ENCODE measurements around the gene SYT5. TPM values are rescaled to one million over a fixed set of nuclear protein-coding genes. Genes with fewer than 3 reads are reported as not detected.

The SYT5 gene
- total and polyA plus RNA-seq, 2 of the 13 experiments (the other 11 are each of a cell fraction or from before 2014, with no cell fraction given) = not detected

DNA sequence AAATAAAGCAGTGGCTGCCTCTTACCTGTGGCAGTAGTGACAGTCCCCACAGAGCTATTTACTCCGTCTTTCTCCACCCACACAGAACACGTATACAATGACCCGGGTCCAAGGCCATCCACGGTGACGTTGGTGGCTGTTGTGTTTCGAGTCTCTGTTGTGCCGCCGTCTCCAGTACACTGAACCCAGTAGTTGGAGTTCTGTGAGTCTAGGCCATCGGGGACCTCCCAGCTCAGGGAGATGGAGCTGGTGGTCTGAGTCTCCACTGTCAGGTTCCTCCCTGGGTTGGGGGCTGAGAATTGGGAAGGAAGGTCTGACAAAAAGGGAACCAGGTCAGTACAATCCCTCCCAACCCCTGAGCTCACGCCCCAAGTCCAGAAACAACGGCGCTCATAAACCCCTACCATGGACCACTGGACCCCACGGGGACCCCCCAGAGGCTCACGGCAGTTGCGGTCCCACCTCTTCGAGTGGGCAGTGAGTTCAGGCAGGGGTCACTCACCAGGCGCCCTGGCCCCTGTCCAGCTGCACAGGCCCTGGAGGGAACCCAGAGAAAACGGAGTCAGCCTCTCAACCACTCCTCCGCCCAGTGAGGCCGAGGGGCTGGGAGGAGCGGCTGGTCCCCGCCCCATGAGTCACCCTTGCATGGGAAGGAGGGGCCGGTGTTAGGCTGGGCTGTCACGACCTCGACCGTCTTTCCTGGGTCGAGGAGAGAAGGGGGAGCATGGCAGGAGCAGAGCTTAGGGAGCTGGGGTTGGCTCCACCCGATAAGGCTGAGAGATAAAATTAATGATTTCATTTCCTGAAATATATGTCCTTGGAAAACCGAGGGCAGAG, 26.8 kb upstream of the SYT5 start (continued):
- TF ChIP-seq, protein P1, sequence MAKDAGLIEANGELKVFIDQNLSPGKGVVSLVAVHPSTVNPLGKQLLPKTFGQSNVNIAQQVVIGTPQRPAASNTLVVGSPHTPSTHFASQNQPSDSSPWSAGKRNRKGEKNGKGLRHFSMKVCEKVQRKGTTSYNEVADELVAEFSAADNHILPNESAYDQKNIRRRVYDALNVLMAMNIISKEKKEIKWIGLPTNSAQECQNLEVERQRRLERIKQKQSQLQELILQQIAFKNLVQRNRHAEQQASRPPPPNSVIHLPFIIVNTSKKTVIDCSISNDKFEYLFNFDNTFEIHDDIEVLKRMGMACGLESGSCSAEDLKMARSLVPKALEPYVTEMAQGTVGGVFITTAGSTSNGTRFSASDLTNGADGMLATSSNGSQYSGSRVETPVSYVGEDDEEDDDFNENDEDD (CRISPR knock-in tag; IDR thresholded peaks at IDR 0.05; ENCODE audit: borderline replicate concordance) = no peak
- 0 out of 2 replicates have a peak, but pooled peaks have one; percentile 70 for TF ChIP-seq MBNL3 (CRISPR knock-in tag; conservative IDR thresholded peaks at IDR 0.05)
- no peak for TF ChIP-seq ZNF207 (IDR thresholded peaks at IDR 0.05; ENCODE audit: borderline replicate concordance)
- TF ChIP-seq TOPORS (CRISPR knock-in tag; IDR thresholded peaks at IDR 0.05) = peak; percentile 54; the same call in 1 of the 2 replicates
- no peak for TF ChIP-seq ZNF256 (CRISPR knock-in tag; conservative IDR thresholded peaks at IDR 0.05)
- TF ChIP-seq, protein P2, sequence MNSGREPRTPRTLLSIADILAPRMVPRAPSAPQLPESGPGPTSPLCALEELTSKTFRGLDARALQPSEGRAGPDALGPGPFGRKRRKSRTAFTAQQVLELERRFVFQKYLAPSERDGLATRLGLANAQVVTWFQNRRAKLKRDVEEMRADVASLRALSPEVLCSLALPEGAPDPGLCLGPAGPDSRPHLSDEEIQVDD (CRISPR knock-in tag; IDR thresholded peaks at IDR 0.05; ENCODE audit: borderline replicate concordance) = no peak; the same call in 1 of the 2 replicates
- no peak for TF ChIP-seq HCFC1 (IDR thresholded peaks at IDR 0.05; ENCODE audit: low read depth, low read length)
- TF ChIP-seq ZIK1 (CRISPR knock-in tag; IDR thresholded peaks at IDR 0.05; ENCODE audit: borderline replicate concordance, low read depth) = no peak
- no peak; the same call in 1 of the 2 replicates for TF ChIP-seq BORCS8-MEF2B (CRISPR knock-in tag; IDR thresholded peaks at IDR 0.05)
- TF ChIP-seq, protein P3, sequence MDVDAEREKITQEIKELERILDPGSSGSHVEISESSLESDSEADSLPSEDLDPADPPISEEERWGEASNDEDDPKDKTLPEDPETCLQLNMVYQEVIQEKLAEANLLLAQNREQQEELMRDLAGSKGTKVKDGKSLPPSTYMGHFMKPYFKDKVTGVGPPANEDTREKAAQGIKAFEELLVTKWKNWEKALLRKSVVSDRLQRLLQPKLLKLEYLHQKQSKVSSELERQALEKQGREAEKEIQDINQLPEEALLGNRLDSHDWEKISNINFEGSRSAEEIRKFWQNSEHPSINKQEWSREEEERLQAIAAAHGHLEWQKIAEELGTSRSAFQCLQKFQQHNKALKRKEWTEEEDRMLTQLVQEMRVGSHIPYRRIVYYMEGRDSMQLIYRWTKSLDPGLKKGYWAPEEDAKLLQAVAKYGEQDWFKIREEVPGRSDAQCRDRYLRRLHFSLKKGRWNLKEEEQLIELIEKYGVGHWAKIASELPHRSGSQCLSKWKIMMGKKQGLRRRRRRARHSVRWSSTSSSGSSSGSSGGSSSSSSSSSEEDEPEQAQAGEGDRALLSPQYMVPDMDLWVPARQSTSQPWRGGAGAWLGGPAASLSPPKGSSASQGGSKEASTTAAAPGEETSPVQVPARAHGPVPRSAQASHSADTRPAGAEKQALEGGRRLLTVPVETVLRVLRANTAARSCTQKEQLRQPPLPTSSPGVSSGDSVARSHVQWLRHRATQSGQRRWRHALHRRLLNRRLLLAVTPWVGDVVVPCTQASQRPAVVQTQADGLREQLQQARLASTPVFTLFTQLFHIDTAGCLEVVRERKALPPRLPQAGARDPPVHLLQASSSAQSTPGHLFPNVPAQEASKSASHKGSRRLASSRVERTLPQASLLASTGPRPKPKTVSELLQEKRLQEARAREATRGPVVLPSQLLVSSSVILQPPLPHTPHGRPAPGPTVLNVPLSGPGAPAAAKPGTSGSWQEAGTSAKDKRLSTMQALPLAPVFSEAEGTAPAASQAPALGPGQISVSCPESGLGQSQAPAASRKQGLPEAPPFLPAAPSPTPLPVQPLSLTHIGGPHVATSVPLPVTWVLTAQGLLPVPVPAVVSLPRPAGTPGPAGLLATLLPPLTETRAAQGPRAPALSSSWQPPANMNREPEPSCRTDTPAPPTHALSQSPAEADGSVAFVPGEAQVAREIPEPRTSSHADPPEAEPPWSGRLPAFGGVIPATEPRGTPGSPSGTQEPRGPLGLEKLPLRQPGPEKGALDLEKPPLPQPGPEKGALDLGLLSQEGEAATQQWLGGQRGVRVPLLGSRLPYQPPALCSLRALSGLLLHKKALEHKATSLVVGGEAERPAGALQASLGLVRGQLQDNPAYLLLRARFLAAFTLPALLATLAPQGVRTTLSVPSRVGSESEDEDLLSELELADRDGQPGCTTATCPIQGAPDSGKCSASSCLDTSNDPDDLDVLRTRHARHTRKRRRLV (CRISPR knock-in tag; IDR thresholded peaks at IDR 0.05) = no peak
- TF ChIP-seq NR2F2 (IDR thresholded peaks at IDR 0.05; ENCODE audit: borderline replicate concordance, low read depth) = no peak
- no peak; the same call in 1 of the 2 replicates for TF ChIP-seq SAFB2 (CRISPR knock-in tag; IDR thresholded peaks at IDR 0.05; ENCODE audit: borderline replicate concordance, low read depth)
- no peak for TF ChIP-seq EZH2 (conservative IDR thresholded peaks at IDR 0.05; ENCODE audit: low read depth, low read length)
- TF ChIP-seq, protein P4, sequence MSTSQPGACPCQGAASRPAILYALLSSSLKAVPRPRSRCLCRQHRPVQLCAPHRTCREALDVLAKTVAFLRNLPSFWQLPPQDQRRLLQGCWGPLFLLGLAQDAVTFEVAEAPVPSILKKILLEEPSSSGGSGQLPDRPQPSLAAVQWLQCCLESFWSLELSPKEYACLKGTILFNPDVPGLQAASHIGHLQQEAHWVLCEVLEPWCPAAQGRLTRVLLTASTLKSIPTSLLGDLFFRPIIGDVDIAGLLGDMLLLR (CRISPR knock-in tag; IDR thresholded peaks at IDR 0.05) = peak; percentile 46; the same call in 1 of the 2 replicates
- TF ChIP-seq CBFB (CRISPR knock-in tag; IDR thresholded peaks at IDR 0.05) = no peak; the same call in 1 of the 2 replicates
- TF ChIP-seq, protein P5, sequence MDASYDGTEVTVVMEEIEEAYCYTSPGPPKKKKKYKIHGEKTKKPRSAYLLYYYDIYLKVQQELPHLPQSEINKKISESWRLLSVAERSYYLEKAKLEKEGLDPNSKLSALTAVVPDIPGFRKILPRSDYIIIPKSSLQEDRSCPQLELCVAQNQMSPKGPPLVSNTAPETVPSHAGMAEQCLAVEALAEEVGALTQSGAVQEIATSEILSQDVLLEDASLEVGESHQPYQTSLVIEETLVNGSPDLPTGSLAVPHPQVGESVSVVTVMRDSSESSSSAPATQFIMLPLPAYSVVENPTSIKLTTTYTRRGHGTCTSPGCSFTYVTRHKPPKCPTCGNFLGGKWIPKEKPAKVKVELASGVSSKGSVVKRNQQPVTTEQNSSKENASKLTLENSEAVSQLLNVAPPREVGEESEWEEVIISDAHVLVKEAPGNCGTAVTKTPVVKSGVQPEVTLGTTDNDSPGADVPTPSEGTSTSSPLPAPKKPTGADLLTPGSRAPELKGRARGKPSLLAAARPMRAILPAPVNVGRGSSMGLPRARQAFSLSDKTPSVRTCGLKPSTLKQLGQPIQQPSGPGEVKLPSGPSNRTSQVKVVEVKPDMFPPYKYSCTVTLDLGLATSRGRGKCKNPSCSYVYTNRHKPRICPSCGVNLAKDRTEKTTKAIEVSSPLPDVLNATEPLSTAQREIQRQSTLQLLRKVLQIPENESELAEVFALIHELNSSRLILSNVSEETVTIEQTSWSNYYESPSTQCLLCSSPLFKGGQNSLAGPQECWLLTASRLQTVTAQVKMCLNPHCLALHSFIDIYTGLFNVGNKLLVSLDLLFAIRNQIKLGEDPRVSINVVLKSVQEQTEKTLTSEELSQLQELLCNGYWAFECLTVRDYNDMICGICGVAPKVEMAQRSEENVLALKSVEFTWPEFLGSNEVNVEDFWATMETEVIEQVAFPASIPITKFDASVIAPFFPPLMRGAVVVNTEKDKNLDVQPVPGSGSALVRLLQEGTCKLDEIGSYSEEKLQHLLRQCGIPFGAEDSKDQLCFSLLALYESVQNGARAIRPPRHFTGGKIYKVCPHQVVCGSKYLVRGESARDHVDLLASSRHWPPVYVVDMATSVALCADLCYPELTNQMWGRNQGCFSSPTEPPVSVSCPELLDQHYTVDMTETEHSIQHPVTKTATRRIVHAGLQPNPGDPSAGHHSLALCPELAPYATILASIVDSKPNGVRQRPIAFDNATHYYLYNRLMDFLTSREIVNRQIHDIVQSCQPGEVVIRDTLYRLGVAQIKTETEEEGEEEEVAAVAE (CRISPR knock-in tag; IDR thresholded peaks at IDR 0.05; ENCODE audit: borderline replicate concordance) = peak; percentile 20; the same call in 1 of the 2 replicates
